Endothelial cell of umbilical vein (primary cell): ENCODE data around the gene GFAP. TPM values are rescaled to one million over a fixed set of nuclear protein-coding genes. Genes with fewer than 3 reads are reported as not detected.

Experiments
- BruUV-seq: library from RNA; stranded (reverse); fragments of 400-500 nt; replicated peaks from 2 replicates; lab custom pipeline; 2021; lab: Mats Ljungman, UMichigan
- CTCF ChIA-PET: fragments of 300-600, 350-600 bp; sonication (Branson Sonifier 250); formaldehyde crosslinking; loops from one replicate; lab custom pipeline; 2021; ENCODE audit warnings: antibody characterized with exemption, inconsistent platforms; lab: Charles Lee
- POLR2A ChIA-PET: fragments of 300-600, 350-600 bp; sonication (Branson Sonifier 250); formaldehyde crosslinking; loops from one replicate; lab custom pipeline; 2021; ENCODE audit warnings: antibody characterized with exemption, inconsistent platforms; lab: Charles Lee
- DNase-seq: peaks from one replicate; pipeline ENCODE4 v3.0.0-alpha.2; 2011; ENCODE audit warnings: low read depth, low spot score
- FAIRE-seq: peaks from 2 replicates; lab custom pipeline; 2011; peaks lifted over from hg19 to GRCh38; lab: Jason Lieb, UNC
- H2AFZ ChIP-seq: 2 replicates; pipeline ENCODE4 v1.6.0; 2012; ENCODE audit warnings: low read depth, low read length, control low read depth, inconsistent platforms
- H3K27ac ChIP-seq: 2 replicates; pipeline ENCODE4 v1.5.1; 2011; ENCODE audit warnings: low read depth, mild to moderate bottlenecking, control low read depth, low read length, moderate library complexity; ENCODE audit not compliant: insufficient read depth
- H3K27me3 ChIP-seq, 2 experiments: 2 replicates each; pipeline versions ENCODE4 v1.6.0 to v1.6.1; 2011; ENCODE audit warnings: low read length in 2 of 2, mixed read lengths in 1 of 2; ENCODE audit not compliant: control insufficient read depth in 2 of 2, insufficient read depth in 2 of 2
- H3K36me3 ChIP-seq, 2 experiments: 2 replicates in 1 of 2; 3 replicates in 1 of 2; pipeline ENCODE4 v1.5.1; 2011; ENCODE audit warnings: low read length in 2 of 2, mild to moderate bottlenecking in 1 of 2, moderate library complexity in 1 of 2; ENCODE audit not compliant: control insufficient read depth in 2 of 2, insufficient read depth in 2 of 2; ENCODE audit errors: extremely low read depth in 1 of 2
- H3K4me1 ChIP-seq: 3 replicates; pipeline ENCODE4 v1.5.1; 2011; ENCODE audit warnings: mild to moderate bottlenecking, low read length; ENCODE audit not compliant: control insufficient read depth, insufficient read depth; ENCODE audit errors: extremely low read depth
- H3K4me2 ChIP-seq: 2 replicates; pipeline ENCODE4 v1.6.1; 2011; ENCODE audit warnings: low read length, control low read depth, mixed read lengths; ENCODE audit not compliant: insufficient read depth
- H3K4me3 ChIP-seq, 3 experiments: fragments of 200-600 bp in 1 of 3; sonication (generic), shearing (Covaris generic) in 1 of 3; replicated peaks in 1 of 3; 2 replicates each; pipeline ENCODE4 v1.5.1; 2011 to 2016; ENCODE audit warnings: control low read depth in 3 of 3, low read length in 3 of 3, mild to moderate bottlenecking in 2 of 3, inconsistent platforms in 1 of 3, low read depth in 1 of 3, moderate library complexity in 1 of 3; ENCODE audit not compliant: insufficient read depth in 1 of 3
- H3K79me2 ChIP-seq: 2 replicates; pipeline ENCODE4 v1.6.0; 2012; ENCODE audit warnings: low read length, inconsistent platforms; ENCODE audit not compliant: control insufficient read depth, insufficient read depth
- H3K9ac ChIP-seq: replicated peaks from 2 replicates; pipeline ENCODE3; 2011; ENCODE audit warnings: low read length, control low read depth; ENCODE audit not compliant: insufficient read depth; ENCODE audit errors: extremely low read depth
- H3K9me1 ChIP-seq: replicated peaks from 3 replicates; pipeline ENCODE4 v1.6.0; 2011; ENCODE audit warnings: mild to moderate bottlenecking, low read length; ENCODE audit not compliant: control insufficient read depth, insufficient read depth; ENCODE audit errors: extremely low read depth
- H3K9me3 ChIP-seq: replicated peaks from 2 replicates; pipeline ENCODE4 v1.5.1; 2012; ENCODE audit warnings: low read length, inconsistent platforms; ENCODE audit not compliant: control insufficient read depth, insufficient read depth
- H4K20me1 ChIP-seq: replicated peaks from 2 replicates; pipeline ENCODE3; 2011; ENCODE audit warnings: mild to moderate bottlenecking, low read length; ENCODE audit not compliant: control insufficient read depth, insufficient read depth; ENCODE audit errors: extremely low read depth
- CTCF ChIP-seq, 2 donors: IDR thresholded peaks; 1 replicate in 1 of 2; 2 replicates in 1 of 2; pipeline ENCODE4 v1.5.1; 2011; ENCODE audit warnings: low read length in 2 of 2, mild to moderate bottlenecking in 2 of 2, moderate library complexity in 2 of 2, control low read depth in 1 of 2, inconsistent platforms in 1 of 2, low read depth in 1 of 2; ENCODE audit not compliant: insufficient read depth in 1 of 2; ENCODE audit errors: extremely low read depth in 1 of 2
- EZH2 ChIP-seq: IDR thresholded peaks from 2 replicates; pipeline ENCODE4 v1.6.1; 2012; ENCODE audit warnings: borderline replicate concordance, low read depth, mild to moderate bottlenecking, moderate library complexity, low read length, inconsistent platforms; ENCODE audit not compliant: severe bottlenecking
- FOS ChIP-seq: IDR thresholded peaks from 2 replicates; pipeline ENCODE4 v1.6.1; 2011; ENCODE audit warnings: mild to moderate bottlenecking, low read length, moderate library complexity, borderline replicate concordance; ENCODE audit not compliant: insufficient read depth
- GATA2 ChIP-seq: IDR thresholded peaks from 2 replicates; pipeline ENCODE4 v1.7.0; 2011; ENCODE audit warnings: low read depth, mild to moderate bottlenecking, moderate library complexity, mixed read lengths, low read length; ENCODE audit not compliant: insufficient read length, insufficient read depth
- JUN ChIP-seq: IDR thresholded peaks from 2 replicates; pipeline ENCODE4 v1.6.1; 2011; ENCODE audit warnings: borderline replicate concordance, low read depth; ENCODE audit not compliant: insufficient read length, insufficient read depth
- MAX ChIP-seq: IDR thresholded peaks from 2 replicates; pipeline ENCODE4 v1.6.1; 2011; ENCODE audit not compliant: insufficient read depth, insufficient read length
- MYC ChIP-seq: IDR thresholded peaks from one replicate; pipeline ENCODE4 v1.6.1; 2011; ENCODE audit warnings: mild to moderate bottlenecking, low read depth, low read length
- POLR2A ChIP-seq: IDR thresholded peaks from 2 replicates; pipeline ENCODE4 v1.6.1; 2012; ENCODE audit warnings: low read depth, mild to moderate bottlenecking, control low read depth, low read length
- POLR2AphosphoS5 ChIP-seq: IDR thresholded peaks from 2 replicates; pipeline ENCODE4 v1.6.1; 2012; ENCODE audit warnings: low read depth, mild to moderate bottlenecking, control low read depth, low read length, moderate library complexity; ENCODE audit not compliant: insufficient read depth
- dilution Hi-C: fragments of 300-500 bp; cut with MboI; formaldehyde crosslinking; loops from one replicate; pipeline ENCODE4 v1.15.0; 2019; ENCODE audit warnings: low sequenced_read_pairs; ENCODE audit not compliant: extremely low pct_ligation_motif_present
- intact Hi-C: fragments of 100-400 bp; cut with micrococcal nuclease; formaldehyde crosslinking; loops from one replicate; pipeline ENCODE4 v1.10.0; 2022
- polyA plus RNA-seq, 4 experiments: library from polyadenylated mRNA; depleted of rRNA in 3 of 4; stranded (reverse) in 3 of 4; unstranded in 1 of 4; fragments of >200 nt; gene quantifications; 2 replicates each; pipeline versions ENCODE4 v1.2.1 to v1.2.3, GENCODE V29; 2011 to 2012; ENCODE audit warnings: missing spikeins in 1 of 4
- total RNA-seq: library from RNA; stranded (reverse); gene quantifications from 2 replicates; pipeline ENCODE4 v1.2.3, GENCODE V29; 2021

The GFAP gene
- total and polyA plus RNA-seq, 2 donors (not counting 3 experiments of a cell fraction or from before 2014, with no cell fraction given) = 0.07 to 0.42 TPM

GRCh38 chr17:44901411-44901921, 13.8 kb downstream of the GFAP start:
- POLR2A ChIA-PET = interaction anchor here (1.2 kb wide), 1 partner anchor 119 kb away, joined by 3 read pairs; no protein-coding TSS in a partner anchor
- no peak overlapping the region for H3K4me3 ChIP-seq
- no peaks in the 10 kb centered on the region for H4K20me1 ChIP-seq
- BruUV-seq = no TSS peak
- dilution Hi-C loops (no loop called here), intact Hi-C loops (loop anchor here (1.0 to 2.0 kb wide), 2 partner anchors 19 to 231 kb away; partner anchors contain the start of gene PLCD3)
- TF ChIP-seq MYC = no peak
- TF ChIP-seq EZH2 = no peak
- peak; percentile 50 for TF ChIP-seq JUN
- TF ChIP-seq POLR2AphosphoS5 = no peak
- TF ChIP-seq FOS = peak; percentile 75
- TF ChIP-seq MAX = no peak
- TF ChIP-seq CTCF (IDR thresholded peaks at IDR 0.05; ENCODE audit: extremely low read depth in 1 of 2, insufficient read depth in 1 of 2, low read depth in 1 of 2, low read length in 2 of 2) = peak in 1 of 2 donors; percentile 13
- no peak for TF ChIP-seq POLR2A
- no peak for TF ChIP-seq GATA2
- peak overlapping the region; percentile 54 for H3K27ac ChIP-seq
- peak overlapping the region; percentile 18 for H3K4me2 ChIP-seq
- H3K9me3 ChIP-seq = no peaks in the 10 kb centered on the region
- no peaks in the 10 kb centered on the region for H3K36me3 ChIP-seq
- H3K9ac ChIP-seq = peak overlapping the region; percentile 1
- DNase-seq (peak; percentile 88), FAIRE-seq (peak; percentile 96)
- H3K9me1 ChIP-seq = no peaks in the 10 kb centered on the region
- H2AFZ ChIP-seq = peak overlapping the region; percentile 15
- CTCF ChIA-PET = interaction anchor here (0.7 to 6.2 kb wide), 12 partner anchors 9 to 234 kb away, joined by 3 to 94 read pairs (median 6); partner anchors contain the start of genes ACBD4 and GFAP
- peaks cover 25% of the 10 kb centered on the region for H3K79me2 ChIP-seq
- peaks cover 52% of the 10 kb centered on the region for H3K4me1 ChIP-seq
- H3K27me3 ChIP-seq = no peaks in the 10 kb centered on the region
